ENCODE data around the gene PIP5K1B.

Gene PIP5K1B

DNA sequence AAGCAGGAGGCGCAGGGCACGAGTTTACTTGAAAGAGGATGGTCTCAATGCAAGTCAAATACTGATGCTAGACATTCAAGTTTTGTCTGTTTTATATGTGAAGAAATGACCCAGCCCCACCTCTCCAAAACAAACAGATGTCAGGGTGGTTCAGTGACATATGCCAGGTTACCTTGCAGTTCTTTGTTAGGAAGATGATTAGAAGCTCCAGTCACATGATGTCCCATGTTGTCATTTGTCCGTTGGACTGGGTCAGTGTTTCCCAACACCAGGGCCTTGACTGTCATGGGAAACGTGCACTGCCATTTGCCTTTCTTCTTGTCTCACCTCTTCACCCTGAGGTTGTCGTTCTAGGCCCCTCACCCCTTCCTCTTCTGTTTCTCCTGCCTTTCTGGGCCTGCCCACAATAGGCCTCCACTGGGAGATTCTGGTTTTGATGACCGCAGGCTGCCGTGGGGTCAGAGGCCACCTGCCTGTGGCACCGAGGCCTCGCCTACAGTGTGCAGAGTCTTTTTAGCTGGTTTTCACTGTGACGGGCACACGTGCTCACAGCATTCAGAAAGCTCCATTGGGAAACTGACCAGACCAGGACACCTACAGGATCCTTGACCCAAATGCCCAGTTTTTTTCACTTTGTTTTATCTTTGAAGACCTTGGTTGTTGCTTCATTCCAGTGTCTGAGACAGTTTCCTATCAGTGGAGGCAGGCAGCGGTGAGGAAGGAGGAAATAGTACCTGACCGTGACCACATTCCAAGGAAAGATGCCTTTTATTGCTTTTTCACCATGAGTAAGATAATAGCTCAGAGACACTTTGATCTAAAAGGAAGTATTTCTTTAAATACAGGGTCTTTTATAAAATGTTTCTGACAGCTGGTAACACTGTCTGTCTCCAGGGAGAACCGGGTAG is 123.1 kb downstream of the PIP5K1B start:
- TF ChIP-seq, protein P1, sequence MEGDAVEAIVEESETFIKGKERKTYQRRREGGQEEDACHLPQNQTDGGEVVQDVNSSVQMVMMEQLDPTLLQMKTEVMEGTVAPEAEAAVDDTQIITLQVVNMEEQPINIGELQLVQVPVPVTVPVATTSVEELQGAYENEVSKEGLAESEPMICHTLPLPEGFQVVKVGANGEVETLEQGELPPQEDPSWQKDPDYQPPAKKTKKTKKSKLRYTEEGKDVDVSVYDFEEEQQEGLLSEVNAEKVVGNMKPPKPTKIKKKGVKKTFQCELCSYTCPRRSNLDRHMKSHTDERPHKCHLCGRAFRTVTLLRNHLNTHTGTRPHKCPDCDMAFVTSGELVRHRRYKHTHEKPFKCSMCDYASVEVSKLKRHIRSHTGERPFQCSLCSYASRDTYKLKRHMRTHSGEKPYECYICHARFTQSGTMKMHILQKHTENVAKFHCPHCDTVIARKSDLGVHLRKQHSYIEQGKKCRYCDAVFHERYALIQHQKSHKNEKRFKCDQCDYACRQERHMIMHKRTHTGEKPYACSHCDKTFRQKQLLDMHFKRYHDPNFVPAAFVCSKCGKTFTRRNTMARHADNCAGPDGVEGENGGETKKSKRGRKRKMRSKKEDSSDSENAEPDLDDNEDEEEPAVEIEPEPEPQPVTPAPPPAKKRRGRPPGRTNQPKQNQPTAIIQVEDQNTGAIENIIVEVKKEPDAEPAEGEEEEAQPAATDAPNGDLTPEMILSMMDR (IDR thresholded peaks at IDR 0.05): no peak
- H3K4me3 ChIP-seq (ENCODE audit: low read depth, low read length): no peak overlapping the region
- H2AFZ ChIP-seq: no peak overlapping the region
- no peaks in the 10 kb centered on the region for H3K36me3 ChIP-seq (ENCODE audit: control insufficient read depth, insufficient read depth, low read length)
- H3K9ac ChIP-seq: no peak overlapping the region
- H3K9me3 ChIP-seq (ENCODE audit: control insufficient read depth, low read length): no peaks in the 10 kb centered on the region
- H3K4me1 ChIP-seq: no peaks in the 10 kb centered on the region
- no peaks in the 10 kb centered on the region for H3K27me3 ChIP-seq (ENCODE audit: control insufficient read depth, insufficient read depth, low read length)
- H3K4me2 ChIP-seq (ENCODE audit: low read length): no peak overlapping the region
- no peak overlapping the region for H3K27ac ChIP-seq
- H3K79me2 ChIP-seq: no peaks in the 10 kb centered on the region

DNA sequence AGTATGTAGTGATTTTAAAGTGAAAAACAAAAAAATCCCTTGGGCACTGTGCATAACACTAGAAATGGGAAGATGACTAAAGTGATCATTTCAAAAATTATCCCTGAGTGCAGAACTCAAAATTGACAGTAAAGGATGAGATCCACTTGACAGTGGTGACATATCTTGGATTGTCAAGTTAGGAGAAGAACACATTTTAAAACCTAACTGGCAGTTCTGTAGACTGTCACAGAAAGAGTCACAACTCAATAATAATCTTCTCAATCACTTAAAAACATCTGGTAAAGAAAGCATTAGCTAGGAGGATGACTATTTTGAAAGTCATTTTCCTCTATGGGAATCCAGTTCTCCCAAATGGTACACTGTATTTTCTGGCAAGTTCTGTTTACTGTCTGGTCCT is 127.1 kb downstream of the PIP5K1B start:
- Histone ChIP-seq H2AFZ (no peak overlapping the region), H3K4me1 (no peaks in the 10 kb centered on the region), H3K9ac (no peak overlapping the region), H3K9me3 (ENCODE audit: control insufficient read depth, low read length) (no peaks in the 10 kb centered on the region), H3K27ac (no peak overlapping the region), H3K4me3 (ENCODE audit: low read depth, low read length) (no peak overlapping the region), H3K4me2 (ENCODE audit: low read length) (no peak overlapping the region), H3K36me3 (ENCODE audit: control insufficient read depth, insufficient read depth, low read length) (no peaks in the 10 kb centered on the region), H3K27me3 (ENCODE audit: control insufficient read depth, insufficient read depth, low read length) (no peaks in the 10 kb centered on the region), H3K79me2 (no peaks in the 10 kb centered on the region)
- TF ChIP-seq, protein P1 (IDR thresholded peaks at IDR 0.05): no peak

DNA sequence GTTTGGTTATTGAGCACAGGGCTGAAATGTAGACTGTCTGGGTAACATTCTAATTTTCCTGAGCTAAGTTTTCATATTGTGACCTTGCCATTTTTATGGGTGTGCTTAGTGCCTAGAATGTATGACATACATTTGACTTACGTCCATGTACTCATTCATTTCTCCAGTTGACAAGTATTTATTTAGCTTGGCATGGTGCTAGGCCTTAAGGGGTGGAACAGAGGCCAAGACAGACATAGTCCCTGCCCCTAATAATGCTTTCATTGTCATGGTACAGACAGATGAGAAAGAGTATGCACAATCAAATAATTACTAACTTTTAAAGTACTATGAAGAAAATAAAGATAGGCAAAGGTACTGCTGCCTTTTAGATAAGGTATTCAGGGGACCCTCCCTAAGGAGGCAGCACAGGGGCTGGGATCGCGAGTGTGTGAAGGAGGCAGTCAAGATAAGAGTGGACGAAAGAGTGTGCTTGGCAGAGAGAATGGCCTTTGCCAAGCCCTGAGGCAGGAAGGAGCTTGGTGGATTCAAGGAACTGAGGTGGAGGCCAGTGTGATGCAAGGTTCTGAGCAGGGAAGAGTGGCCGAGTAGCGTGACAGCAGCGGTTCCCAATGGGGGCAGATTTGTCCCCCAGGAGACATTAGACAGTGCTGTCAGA is 128.0 kb downstream of the PIP5K1B start:
- H2AFZ ChIP-seq: no peak overlapping the region
- H3K27ac ChIP-seq: no peak overlapping the region
- no peak overlapping the region for H3K9ac ChIP-seq
- H3K27me3 ChIP-seq (ENCODE audit: control insufficient read depth, insufficient read depth, low read length): no peaks in the 10 kb centered on the region
- H3K4me3 ChIP-seq (ENCODE audit: low read depth, low read length): no peak overlapping the region
- no peaks in the 10 kb centered on the region for H3K79me2 ChIP-seq
- no peaks in the 10 kb centered on the region for H3K9me3 ChIP-seq (ENCODE audit: control insufficient read depth, low read length)
- TF ChIP-seq, protein P1 (IDR thresholded peaks at IDR 0.05): no peak
- no peaks in the 10 kb centered on the region for H3K36me3 ChIP-seq (ENCODE audit: control insufficient read depth, insufficient read depth, low read length)
- H3K4me2 ChIP-seq (ENCODE audit: low read length): no peak overlapping the region
- no peaks in the 10 kb centered on the region for H3K4me1 ChIP-seq

DNA sequence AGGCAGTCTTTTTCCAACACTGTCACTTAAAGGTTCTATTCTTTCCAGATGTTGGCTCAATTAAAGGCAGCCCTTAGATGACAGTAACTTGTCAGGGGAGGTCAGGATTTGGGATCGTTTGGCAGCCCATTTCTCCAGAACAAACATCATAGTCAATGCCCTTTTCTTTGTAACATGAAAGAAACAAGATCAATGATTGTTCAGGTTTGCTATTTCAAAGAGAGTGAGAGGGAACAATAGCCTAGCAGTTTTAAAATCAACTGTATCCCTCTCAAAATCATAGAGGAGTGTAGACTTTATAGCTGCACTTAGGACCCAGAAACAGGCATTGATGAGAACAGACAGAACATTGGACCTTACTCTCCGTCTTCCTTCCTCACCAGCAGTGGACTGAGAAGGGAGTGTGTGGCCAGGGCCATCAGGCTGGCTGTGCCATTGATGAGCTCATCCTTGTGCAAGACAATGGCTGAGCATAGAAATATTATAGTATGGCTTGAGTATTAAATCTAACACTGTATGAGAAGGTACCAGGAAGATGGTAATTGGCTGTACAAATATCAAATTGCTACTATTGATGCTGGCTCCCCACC is 130.0 kb downstream of the PIP5K1B start:
- Histone ChIP-seq H3K4me2 (ENCODE audit: low read length) (no peak overlapping the region), H3K4me3 (ENCODE audit: low read depth, low read length) (no peak overlapping the region), H3K4me1 (no peaks in the 10 kb centered on the region), H3K79me2 (no peaks in the 10 kb centered on the region), H2AFZ (no peak overlapping the region), H3K27ac (no peak overlapping the region), H3K9me3 (ENCODE audit: control insufficient read depth, low read length) (no peaks in the 10 kb centered on the region), H3K9ac (no peak overlapping the region), H3K36me3 (ENCODE audit: control insufficient read depth, insufficient read depth, low read length) (no peaks in the 10 kb centered on the region), H3K27me3 (ENCODE audit: control insufficient read depth, insufficient read depth, low read length) (no peaks in the 10 kb centered on the region)
- TF ChIP-seq, protein P1 (IDR thresholded peaks at IDR 0.05): no peak
